ENCODE data around the gene RPL27A.
A peak's percentile ranks its signal among the peaks of the same experiment; 100 is the strongest.

Gene RPL27A

GRCh38 chr11:8682303-8683114 is at the start of gene RPL27A, which contains the start of gene TRIM66:
Gene RPL27A (plus strand): TSS chr11:8682792. CDS start chr11:8682814, 22 bp downstream.
Gene TRIM66 (minus strand): TSS chr11:8682665. CDS start chr11:8672274, 10,391 bp downstream.
- H3K4me3 ChIP-seq (ENCODE audit: low read depth, low read length), result peak within 1 kb of the TSS; percentile 98
- DNase-seq (ENCODE audit: low read depth, low spot score), result peak; percentile 97
- TF ChIP-seq CTCF (IDR thresholded peaks at IDR 0.05; ENCODE audit: low read depth, low read length), result no peak
- in situ Hi-C loops (cut with HindIII; ENCODE audit: low sequenced_read_pairs), result no loop called here

DNA sequence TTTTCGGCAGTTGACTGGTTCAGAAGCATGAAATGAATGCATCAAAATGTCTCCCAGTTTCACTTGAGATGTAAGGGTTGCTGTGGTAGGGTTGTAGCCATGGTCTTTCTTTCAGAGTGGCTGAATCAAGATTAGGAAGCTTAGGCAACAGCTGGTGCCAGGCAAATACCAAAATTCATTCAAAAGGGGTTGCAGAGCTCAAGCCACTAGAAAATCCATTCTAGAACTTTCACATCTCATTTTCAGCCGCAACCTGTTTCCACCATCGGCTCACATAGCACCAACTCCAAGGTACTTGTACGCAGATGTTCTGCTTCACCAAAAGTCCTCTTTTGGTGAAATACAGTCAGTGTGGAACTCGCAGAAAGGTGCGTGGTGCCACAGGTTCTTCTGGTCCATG is 48.1 kb upstream of the RPL27A start:
- TF ChIP-seq CTCF (IDR thresholded peaks at IDR 0.05; ENCODE audit: low read depth, low read length), result no peak
- H3K4me3 ChIP-seq (ENCODE audit: low read depth, low read length), result no peak overlapping the region
- in situ Hi-C loops (cut with HindIII; ENCODE audit: low sequenced_read_pairs), result no loop called here
- no peak for DNase-seq (ENCODE audit: low read depth, low spot score)

DNA sequence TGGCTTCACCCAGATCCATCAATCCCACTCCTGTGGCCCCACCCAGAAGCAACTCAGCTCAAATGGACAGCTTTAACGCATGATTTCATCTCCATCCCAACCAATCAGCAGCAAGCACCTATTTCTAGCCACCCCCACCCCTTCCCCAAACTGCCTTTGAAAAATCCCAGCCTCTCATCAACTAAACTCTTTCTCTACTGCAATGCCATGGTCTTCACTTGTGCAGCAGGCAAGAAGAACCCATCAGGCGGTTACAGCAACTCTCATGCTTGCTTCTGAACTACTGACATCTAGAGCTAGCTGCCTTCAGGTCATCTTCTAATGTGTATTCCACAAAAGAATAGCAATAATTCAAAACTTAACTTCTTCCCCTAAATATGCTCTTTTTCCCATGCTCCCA is 46.5 kb upstream of the RPL27A start:
- TF ChIP-seq CTCF (IDR thresholded peaks at IDR 0.05; ENCODE audit: low read depth, low read length), result no peak
- in situ Hi-C loops (cut with HindIII; ENCODE audit: low sequenced_read_pairs), result no loop called here
- no peak for DNase-seq (ENCODE audit: low read depth, low spot score)
- no peak overlapping the region for H3K4me3 ChIP-seq (ENCODE audit: low read depth, low read length)

DNA sequence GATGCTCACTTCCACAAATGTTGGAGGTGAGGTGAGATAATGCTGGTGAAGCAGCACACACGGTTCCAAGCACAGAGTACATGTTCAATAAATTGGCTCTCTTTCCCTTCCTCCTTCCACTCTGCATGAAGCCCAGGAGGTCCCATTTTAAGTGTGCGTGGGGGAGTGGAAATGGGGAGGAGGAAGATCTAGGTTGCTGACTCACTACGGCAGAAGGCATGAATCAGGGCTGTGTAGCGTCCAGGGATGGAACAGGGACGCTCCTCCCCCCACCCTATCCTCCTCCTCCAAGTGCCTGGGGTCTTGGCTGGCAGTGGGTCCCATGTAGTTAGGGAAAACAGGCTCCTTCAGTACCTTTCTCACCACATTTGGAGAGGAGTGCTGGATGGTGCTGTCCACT is 44.3 kb upstream of the RPL27A start:
- DNase-seq (ENCODE audit: low read depth, low spot score), result peak; percentile 27
- in situ Hi-C loops (cut with HindIII; ENCODE audit: low sequenced_read_pairs), result no loop called here
- no peak for TF ChIP-seq CTCF (IDR thresholded peaks at IDR 0.05; ENCODE audit: low read depth, low read length)
- no peak overlapping the region for H3K4me3 ChIP-seq (ENCODE audit: low read depth, low read length)

DNA sequence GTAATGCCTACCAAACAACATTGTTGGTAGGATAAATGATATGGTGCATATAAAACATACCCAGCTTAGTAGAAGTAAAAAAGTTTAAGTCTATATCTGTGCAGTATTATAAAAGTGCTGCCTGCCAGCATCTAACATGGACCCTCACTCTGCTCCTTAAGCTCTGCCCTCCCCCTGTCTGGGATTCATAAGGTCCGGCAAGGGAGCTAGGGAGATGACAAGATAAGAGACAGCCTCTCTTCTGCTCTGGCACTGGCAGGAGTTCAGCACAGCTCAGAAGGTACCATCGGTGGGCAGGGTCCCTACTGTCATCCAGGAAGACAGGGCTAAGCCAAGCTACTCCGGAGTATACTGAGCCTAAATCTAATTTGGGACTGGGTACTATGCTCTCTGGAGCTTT is 42.9 kb upstream of the RPL27A start:
- no peak for DNase-seq (ENCODE audit: low read depth, low spot score)
- H3K4me3 ChIP-seq (ENCODE audit: low read depth, low read length), result no peak overlapping the region
- no peak for TF ChIP-seq CTCF (IDR thresholded peaks at IDR 0.05; ENCODE audit: low read depth, low read length)
- in situ Hi-C loops (cut with HindIII; ENCODE audit: low sequenced_read_pairs), result no loop called here

DNA sequence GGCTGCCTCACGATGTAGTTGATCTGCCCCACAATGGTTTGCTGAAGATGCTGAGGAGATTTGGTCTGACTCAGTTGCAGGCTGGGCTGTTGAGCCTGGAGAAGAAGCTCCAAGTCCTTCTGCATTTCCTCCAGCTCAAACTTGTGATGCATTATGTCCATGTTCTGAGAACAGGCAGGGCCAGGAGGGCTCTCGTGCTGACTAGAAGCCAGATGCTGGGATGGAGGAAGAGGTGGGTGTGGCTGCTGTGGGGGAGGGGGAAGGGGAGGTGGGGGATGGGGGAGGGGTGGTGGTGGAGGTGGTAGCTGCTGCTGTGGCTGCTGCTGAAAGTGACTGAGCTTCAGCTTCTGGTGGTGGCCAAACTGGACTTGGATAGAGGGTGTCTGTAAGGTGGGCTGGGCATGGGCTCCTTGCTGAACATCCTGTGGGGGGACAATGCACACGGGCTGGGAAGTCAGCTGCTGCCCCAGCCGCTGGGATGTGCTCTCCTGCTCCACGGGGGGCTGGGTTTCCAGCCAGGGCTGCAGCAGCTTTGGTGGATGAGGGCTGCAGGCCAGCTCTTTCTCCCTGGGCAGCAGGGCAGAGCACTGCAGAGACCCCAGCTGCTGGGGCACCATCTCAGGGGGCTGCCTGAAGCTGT is 42.2 kb upstream of the RPL27A start:
- no peak overlapping the region for H3K4me3 ChIP-seq (ENCODE audit: low read depth, low read length)
- no peak for DNase-seq (ENCODE audit: low read depth, low spot score)
- no peak for TF ChIP-seq CTCF (IDR thresholded peaks at IDR 0.05; ENCODE audit: low read depth, low read length)
- in situ Hi-C loops (cut with HindIII; ENCODE audit: low sequenced_read_pairs), result no loop called here

Data from astrocyte of the spinal cord (primary cell).